Central memory CD8-positive, alpha-beta T cell (primary cell): ENCODE results near the gene COQ4.
"Not testable (repeated sequence)": the region's sequence is repeated elsewhere in the genome, so short reads cannot be mapped to it uniquely, and the experiment has no call there.

Experiments used
- ATAC-seq: fragments of 150-1000 bp; cut with Tn5 transposase; replicated peaks from 2 replicates; pipeline ENCODE4 v1.10.0; 2022; ENCODE audit warnings: mild to moderate bottlenecking, moderate FRiP score, moderate number of reproducible peaks; ENCODE audit not compliant: poor library complexity, severe bottlenecking; ENCODE audit errors: extremely low read depth
- DNase-seq, 2 donors: peaks; one replicate each; pipeline ENCODE4 v3.0.0; 2021; ENCODE audit warnings: low spot score in 2 of 2
- H3K27ac Mint-ChIP-seq: one replicate; pipeline ENCODE4 v1.8.0; 2022; ENCODE audit warnings: low read depth, mild to moderate bottlenecking, moderate library complexity, mixed read lengths
- H3K27me3 Mint-ChIP-seq: one replicate; pipeline ENCODE4 v1.8.0; 2022; ENCODE audit warnings: mixed read lengths
- H3K36me3 Mint-ChIP-seq: one replicate; pipeline ENCODE4 v1.8.0; 2022; ENCODE audit warnings: mild to moderate bottlenecking, moderate library complexity, mixed read lengths; ENCODE audit not compliant: insufficient read depth
- H3K4me1 Mint-ChIP-seq: one replicate; pipeline ENCODE4 v1.8.0; 2022; ENCODE audit warnings: mixed read lengths
- H3K4me3 Mint-ChIP-seq: one replicate; pipeline ENCODE4 v1.8.0; 2022; ENCODE audit warnings: mild to moderate bottlenecking, moderate library complexity, mixed read lengths
- H3K9me3 Mint-ChIP-seq: one replicate; pipeline ENCODE4 v1.8.0; 2022; ENCODE audit warnings: mixed read lengths

COQ4 gene

GRCh38 chr9:128316421-128316820 is 6.2 kb upstream of the COQ4 start:
- no peak for DNase-seq
- Mint-ChIP-seq H3K27ac (no peak overlapping the region), H3K27me3 (no peaks in the 10 kb centered on the region)

GRCh38 chr9:128317629-128318028 is 5.0 kb upstream of the COQ4 start:
- Mint-ChIP-seq H3K27me3 (no peaks in the 10 kb centered on the region), H3K4me3 (no peak overlapping the region), H3K36me3 (peaks cover 22% of the 10 kb centered on the region), H3K4me1 (peaks cover 5% of the 10 kb centered on the region), H3K9me3 (no peaks in the 10 kb centered on the region), H3K27ac (no peak overlapping the region)
- ATAC-seq (no peak), DNase-seq (no peak)

More at GRCh38 chr9:128316421-128316820, 6.2 kb upstream of the COQ4 start:
- H3K4me3 Mint-ChIP-seq = no peak overlapping the region
- peaks cover 19% of the 10 kb centered on the region for H3K36me3 Mint-ChIP-seq
- no peak for ATAC-seq
- no peaks in the 10 kb centered on the region for H3K4me1 Mint-ChIP-seq
- H3K9me3 Mint-ChIP-seq = no peaks in the 10 kb centered on the region

GRCh38 chr9:128321343-128321742 is 1.3 kb upstream of the COQ4 start:
- ATAC-seq = no peak
- DNase-seq = no peak
- H3K27me3 Mint-ChIP-seq = no peaks in the 10 kb centered on the region
- peaks cover 14% of the 10 kb centered on the region for H3K36me3 Mint-ChIP-seq
- no peaks in the 10 kb centered on the region for H3K9me3 Mint-ChIP-seq
- peak overlapping the region; percentile 90 for H3K4me3 Mint-ChIP-seq
- H3K27ac Mint-ChIP-seq = peak overlapping the region; percentile 93
- peaks cover 20% of the 10 kb centered on the region for H3K4me1 Mint-ChIP-seq

- Mint-ChIP-seq H3K36me3 (peaks cover 15% of the 10 kb centered on the region), H3K4me1 (peaks cover 20% of the 10 kb centered on the region), H3K4me3 (peak overlapping the region; percentile 90), H3K27me3 (no peaks in the 10 kb centered on the region), H3K27ac (peak overlapping the region; percentile 93), H3K9me3 (no peaks in the 10 kb centered on the region)
- DNase-seq = no peak
- no peak for ATAC-seq
These were observed 698 bp upstream of the COQ4 start for GRCh38 chr9:128321879-128322403.

- ATAC-seq (peak; percentile 5), DNase-seq (no peak)
- peak overlapping the region; percentile 93 for H3K27ac Mint-ChIP-seq
- peaks cover 20% of the 10 kb centered on the region for H3K4me1 Mint-ChIP-seq
- no peaks in the 10 kb centered on the region for H3K27me3 Mint-ChIP-seq
- peaks cover 16% of the 10 kb centered on the region for H3K36me3 Mint-ChIP-seq
- no peaks in the 10 kb centered on the region for H3K9me3 Mint-ChIP-seq
- H3K4me3 Mint-ChIP-seq = peak overlapping the region; percentile 90
These were observed 632 bp downstream of the COQ4 start for GRCh38 chr9:128323212-128323730.

GRCh38 chr9:128323791-128324190 is 1.2 kb downstream of the COQ4 start:
- Mint-ChIP-seq H3K36me3 (peaks cover 16% of the 10 kb centered on the region), H3K27me3 (no peaks in the 10 kb centered on the region), H3K9me3 (no peaks in the 10 kb centered on the region), H3K27ac (no peak overlapping the region), H3K4me1 (peaks cover 20% of the 10 kb centered on the region), H3K4me3 (peak overlapping the region; percentile 90)
- ATAC-seq (no peak), DNase-seq (no peak)

GRCh38 chr9:128324401-128324800 is 1.8 kb downstream of the COQ4 start:
- ATAC-seq (no peak), DNase-seq (no peak)
- Mint-ChIP-seq H3K27me3 (no peaks in the 10 kb centered on the region), H3K27ac (no peak overlapping the region), H3K36me3 (peaks cover 16% of the 10 kb centered on the region), H3K4me1 (peaks cover 20% of the 10 kb centered on the region), H3K4me3 (peak overlapping the region; percentile 90), H3K9me3 (no peaks in the 10 kb centered on the region)

- peaks cover 16% of the 10 kb centered on the region for H3K36me3 Mint-ChIP-seq
- no peaks in the 10 kb centered on the region for H3K27me3 Mint-ChIP-seq
- ATAC-seq = no peak
- H3K27ac Mint-ChIP-seq = no peak overlapping the region
- H3K4me3 Mint-ChIP-seq = no peak overlapping the region
- DNase-seq = no peak
- peaks cover 20% of the 10 kb centered on the region for H3K4me1 Mint-ChIP-seq
- H3K9me3 Mint-ChIP-seq = no peaks in the 10 kb centered on the region
These were observed 3.0 kb downstream of the COQ4 start for GRCh38 chr9:128325629-128326028.

GRCh38 chr9:128333451-128333869 is 10.8 kb downstream of the COQ4 start:
- ATAC-seq (no peak), DNase-seq (no peak)
- no peaks in the 10 kb centered on the region for H3K9me3 Mint-ChIP-seq
- H3K27me3 Mint-ChIP-seq = no peaks in the 10 kb centered on the region
- H3K27ac Mint-ChIP-seq = no peak overlapping the region
- H3K4me1 Mint-ChIP-seq = no peaks in the 10 kb centered on the region
- no peak overlapping the region for H3K4me3 Mint-ChIP-seq
- H3K36me3 Mint-ChIP-seq = no peaks in the 10 kb centered on the region

GRCh38 chr9:128335161-128335560 is 12.5 kb downstream of the COQ4 start:
- Mint-ChIP-seq H3K4me3 (no peak overlapping the region), H3K27ac (no peak overlapping the region), H3K9me3 (no peaks in the 10 kb centered on the region), H3K4me1 (no peaks in the 10 kb centered on the region), H3K27me3 (no peaks in the 10 kb centered on the region), H3K36me3 (peaks cover 1% of the 10 kb centered on the region)
- DNase-seq = no peak
- ATAC-seq = no peak

GRCh38 chr9:128335914-128336313 is 13.3 kb downstream of the COQ4 start:
- Mint-ChIP-seq H3K27ac (no peak overlapping the region), H3K27me3 (no peaks in the 10 kb centered on the region), H3K4me1 (no peaks in the 10 kb centered on the region), H3K9me3 (no peaks in the 10 kb centered on the region), H3K36me3 (peaks cover 2% of the 10 kb centered on the region), H3K4me3 (no peak overlapping the region)
- ATAC-seq (no peak), DNase-seq (no peak)

- Mint-ChIP-seq H3K4me1 (peaks cover 7% of the 10 kb centered on the region), H3K9me3 (no peaks in the 10 kb centered on the region), H3K27ac (no peak overlapping the region), H3K27me3 (no peaks in the 10 kb centered on the region), H3K36me3 (peaks cover 5% of the 10 kb centered on the region), H3K4me3 (no peak overlapping the region)
- no peak for DNase-seq
- ATAC-seq = no peak
These were observed 15.3 kb downstream of the COQ4 start for GRCh38 chr9:128337936-128338335.

GRCh38 chr9:128338852-128339614 is 16.4 kb downstream of the COQ4 start:
- not testable (repeated sequence) for DNase-seq, H3K4me1 Mint-ChIP-seq, ATAC-seq, H3K36me3 Mint-ChIP-seq, H3K27me3 Mint-ChIP-seq, H3K27ac Mint-ChIP-seq, H3K9me3 Mint-ChIP-seq
- peak overlapping the region; percentile 90 for H3K4me3 Mint-ChIP-seq
